GM21723 (cell line): ENCODE data around the gene HMCN2.

Source experiments
- ATAC-seq: cut with Tn5 transposase; IDR thresholded peaks from one replicate; pipeline ENCODE4 v1.9.1; 2021; ENCODE audit warnings: mild to moderate bottlenecking, moderate library complexity; ENCODE audit not compliant: unreplicated experiment

The HMCN2 gene

DNA sequence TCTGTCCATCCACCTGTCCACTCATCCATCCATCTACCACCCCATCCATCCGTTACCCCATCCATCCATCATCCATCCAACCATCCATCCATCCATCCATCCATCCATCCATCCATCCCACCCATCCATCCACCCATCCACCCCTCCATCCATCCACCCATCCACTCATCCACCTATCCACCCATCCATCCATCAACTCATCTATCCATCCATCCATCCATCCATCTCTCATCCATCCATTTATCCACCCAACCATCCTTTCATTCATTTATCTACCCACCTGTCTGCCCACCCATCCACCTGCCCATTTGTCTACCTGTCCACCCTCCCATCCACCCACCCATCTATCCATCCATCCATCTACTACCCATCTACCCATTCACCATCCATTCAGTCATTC, 95.1 kb downstream of the HMCN2 start:
- no peak for ATAC-seq

DNA sequence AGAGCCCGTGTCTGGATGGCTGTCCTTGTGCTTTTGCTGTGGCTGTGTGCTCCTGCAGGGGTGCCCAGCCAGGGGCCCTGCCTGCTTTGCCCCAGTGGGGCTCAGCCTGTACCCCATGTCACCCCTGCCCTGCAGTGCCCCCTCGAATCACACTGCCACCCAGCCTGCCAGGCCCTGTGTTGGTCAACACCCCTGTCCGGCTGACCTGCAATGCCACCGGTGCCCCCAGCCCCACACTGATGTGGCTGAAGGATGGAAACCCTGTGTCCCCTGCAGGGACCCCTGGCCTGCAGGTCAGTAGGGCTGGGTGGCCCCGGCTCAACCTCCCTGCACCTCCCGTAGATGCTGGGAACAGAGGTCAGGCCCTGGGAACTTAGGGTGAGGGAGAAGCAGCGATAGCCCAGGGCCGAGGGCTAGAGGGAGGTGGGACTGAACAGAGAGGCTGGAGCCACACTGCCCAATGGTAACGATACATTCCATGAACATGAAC, 96.4 kb downstream of the HMCN2 start:
- no peak for ATAC-seq

DNA sequence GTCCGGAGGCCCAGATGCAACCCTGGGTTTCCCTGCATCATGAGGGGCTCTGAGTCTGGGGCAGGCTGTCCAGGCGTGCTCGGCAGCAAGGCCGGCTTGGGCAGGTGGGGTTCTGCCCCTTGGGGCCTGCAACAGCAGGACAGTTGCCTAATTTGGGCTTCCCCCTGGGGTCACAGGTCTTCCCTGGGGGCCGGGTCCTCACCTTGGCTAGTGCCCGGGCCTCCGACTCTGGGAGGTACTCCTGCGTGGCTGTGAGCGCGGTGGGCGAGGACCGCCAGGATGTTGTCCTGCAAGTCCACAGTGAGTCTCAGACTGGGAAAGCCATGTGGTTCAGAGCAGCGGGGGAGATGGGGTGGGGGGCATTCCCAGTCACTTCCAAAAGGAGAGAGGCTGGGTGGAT, 97.1 kb downstream of the HMCN2 start:
- no peak for ATAC-seq

DNA sequence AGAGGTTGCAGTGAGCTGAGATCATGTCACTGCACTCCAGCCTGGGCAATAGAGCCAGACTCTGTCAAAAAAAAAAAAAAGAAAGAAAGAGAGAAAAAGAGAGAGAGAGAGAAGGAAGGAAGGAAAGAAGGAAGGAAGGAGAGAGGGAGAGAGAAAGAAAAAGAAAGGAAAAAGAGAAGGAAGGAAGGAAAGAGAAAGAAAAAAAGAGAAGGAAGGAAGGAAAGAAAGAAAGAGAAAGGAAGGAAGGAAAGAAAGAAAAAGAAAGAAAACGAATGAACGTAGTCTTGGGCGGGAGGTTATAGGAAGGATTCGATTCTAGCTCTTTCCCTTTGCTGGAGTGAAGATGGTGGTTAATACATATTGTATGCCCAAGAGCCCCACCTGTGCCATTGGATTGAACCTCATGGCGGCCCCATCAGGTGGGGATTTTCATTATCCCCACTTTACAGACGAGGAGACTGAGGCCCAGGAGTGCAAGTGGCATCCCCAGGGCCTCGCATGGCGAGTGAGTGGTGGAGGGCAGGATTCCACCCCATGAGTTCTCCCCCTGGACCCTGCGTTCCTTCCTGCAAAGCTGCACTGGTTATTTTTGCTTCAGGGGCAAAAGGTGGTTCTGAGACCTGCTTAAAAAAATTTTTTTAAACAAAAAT, 98.3 kb downstream of the HMCN2 start:
- no peak for ATAC-seq

DNA sequence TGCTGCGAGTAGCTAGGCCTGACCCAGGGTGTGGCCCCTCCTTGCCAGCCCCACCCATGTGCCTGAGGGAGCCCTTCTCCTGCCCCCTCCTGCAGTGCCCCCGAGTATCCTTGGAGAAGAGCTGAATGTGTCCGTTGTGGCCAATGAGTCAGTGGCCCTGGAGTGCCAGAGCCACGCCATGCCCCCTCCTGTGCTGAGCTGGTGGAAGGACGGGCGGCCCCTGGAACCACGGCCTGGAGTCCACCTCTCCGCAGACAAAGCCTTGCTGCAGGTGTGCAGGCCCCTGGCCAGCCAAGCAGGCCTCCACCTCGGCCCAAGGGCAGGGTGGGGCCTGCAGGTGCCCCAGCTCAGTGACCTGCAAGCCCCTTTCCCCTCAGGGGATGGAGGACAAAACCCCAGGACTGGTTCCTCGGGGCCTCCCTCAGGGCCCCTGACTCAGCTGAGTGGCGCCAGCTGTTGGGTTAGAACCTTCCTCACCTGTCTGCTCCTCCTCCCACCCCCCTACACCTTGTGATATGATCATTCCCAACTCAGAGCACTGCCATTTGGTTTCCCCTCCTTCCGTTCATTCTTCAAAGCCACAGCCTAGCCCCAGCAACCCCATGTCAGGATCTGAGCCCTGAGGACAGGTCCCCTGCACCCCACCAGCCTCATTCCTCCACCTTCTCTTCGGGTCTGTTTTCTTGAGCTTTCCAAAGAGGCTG, 99.2 kb downstream of the HMCN2 start:
- no peak for ATAC-seq

DNA sequence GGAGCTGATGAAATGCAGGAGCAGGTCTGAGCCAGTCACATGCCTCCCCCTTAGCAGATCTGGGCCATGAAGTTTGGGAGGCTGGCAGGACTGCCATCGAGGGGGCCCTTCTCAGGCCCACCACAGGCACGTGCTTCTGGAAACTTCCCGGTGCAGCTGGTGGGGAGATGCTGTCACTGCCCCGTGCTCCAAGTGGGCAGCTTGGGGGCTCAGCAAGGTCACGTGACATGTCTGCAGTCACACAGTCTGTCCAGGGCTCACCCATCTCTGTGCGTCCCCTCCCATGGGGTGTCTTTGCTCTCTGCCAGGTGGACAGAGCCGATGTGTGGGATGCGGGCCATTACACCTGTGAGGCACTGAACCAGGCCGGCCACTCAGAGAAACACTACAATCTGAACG, 99.8 kb downstream of the HMCN2 start:
- ATAC-seq: no peak

DNA sequence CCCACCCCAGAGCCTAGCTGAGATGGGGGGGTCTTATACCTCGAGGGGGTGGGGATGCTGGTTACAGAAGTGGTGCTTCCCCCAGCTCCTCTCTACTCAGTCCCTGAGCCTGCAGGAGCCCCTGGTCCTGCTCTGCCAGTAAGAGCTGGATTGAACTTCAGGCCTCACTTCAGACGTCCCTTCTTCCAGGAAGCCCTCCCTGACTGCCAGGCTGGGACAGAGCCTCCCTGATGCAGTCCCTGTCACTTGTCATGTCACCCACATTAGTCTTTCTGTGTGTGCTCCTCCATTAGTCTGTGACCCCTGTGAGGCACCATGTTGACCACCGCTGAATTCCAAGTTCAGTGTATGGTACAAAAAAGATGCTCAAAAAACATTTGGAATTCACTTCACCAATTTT, 100.5 kb downstream of the HMCN2 start:
- no peak for ATAC-seq

DNA sequence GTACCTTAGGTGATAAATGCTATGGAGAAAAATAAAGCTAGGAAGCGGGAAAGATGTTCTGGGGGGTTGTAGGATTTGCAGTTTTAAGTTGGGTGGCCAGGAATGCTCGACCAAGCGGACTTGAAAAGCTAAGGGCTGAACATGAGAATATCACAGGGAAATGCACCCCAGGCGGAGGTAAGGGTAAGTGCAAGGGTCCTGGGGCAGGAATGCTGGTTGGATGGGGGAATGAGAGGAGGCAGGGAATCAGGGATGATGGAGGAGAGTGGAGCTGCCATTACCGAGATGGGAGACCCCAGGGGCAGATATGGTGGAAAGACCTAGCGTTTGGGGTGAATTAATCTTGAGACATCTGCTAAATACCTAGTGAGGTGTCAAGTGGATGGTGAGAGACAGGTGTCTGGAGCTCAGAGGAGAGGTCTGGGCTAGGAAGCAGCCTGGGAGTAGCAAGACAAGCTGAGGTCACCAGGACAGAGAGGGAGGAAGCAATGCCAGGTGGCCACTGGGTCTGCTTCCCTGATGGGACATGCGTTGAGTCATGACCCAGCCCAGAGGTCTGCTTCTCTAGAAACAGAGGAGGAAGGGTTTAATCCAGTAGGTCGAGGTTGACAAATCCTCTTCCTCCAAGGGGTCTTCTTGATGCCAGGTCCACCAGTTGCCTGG, 101.5 kb downstream of the HMCN2 start:
- no peak for ATAC-seq

DNA sequence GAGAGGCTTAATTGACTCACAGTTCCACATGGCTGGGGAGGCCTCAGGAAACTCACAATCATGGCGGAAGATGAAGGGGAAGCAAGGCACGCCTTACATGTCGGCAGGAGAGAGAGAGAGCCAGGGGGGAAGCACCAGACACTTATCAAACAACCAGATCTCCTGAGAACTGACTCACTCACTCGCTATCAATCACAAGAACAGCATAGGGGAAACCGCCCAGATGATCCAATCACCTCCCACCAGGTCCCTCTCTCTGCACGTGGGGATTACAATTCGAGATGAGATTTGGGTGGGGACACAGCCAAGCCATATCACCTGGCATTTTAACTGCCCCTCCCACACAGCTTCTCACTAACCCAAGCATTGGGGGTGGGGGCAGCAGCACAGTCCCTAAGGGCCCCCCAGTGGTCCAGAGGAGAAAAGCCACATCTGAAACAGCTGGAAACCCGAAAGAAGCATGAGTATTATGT, 103.1 kb downstream of the HMCN2 start:
- no peak for ATAC-seq

DNA sequence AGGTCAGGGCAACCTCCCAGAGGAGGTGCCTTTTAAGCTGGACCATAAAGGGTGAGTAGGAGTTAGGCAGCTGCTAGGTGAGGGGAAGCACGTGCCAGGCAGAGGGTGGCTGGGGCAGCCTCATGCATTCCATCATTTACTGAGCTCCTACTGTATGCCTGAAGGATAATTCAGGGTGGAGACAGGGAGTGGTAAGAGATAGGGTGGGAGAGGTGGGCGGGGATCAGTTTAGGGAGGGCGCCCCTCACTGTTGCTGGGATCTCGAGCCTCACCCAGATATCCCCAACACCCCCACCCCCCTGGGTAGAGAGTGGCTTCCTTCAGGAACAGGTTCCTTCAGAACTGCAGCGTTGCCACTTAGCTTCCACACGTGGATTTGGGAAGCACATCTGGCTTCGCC, 104.7 kb downstream of the HMCN2 start:
- no peak for ATAC-seq

DNA sequence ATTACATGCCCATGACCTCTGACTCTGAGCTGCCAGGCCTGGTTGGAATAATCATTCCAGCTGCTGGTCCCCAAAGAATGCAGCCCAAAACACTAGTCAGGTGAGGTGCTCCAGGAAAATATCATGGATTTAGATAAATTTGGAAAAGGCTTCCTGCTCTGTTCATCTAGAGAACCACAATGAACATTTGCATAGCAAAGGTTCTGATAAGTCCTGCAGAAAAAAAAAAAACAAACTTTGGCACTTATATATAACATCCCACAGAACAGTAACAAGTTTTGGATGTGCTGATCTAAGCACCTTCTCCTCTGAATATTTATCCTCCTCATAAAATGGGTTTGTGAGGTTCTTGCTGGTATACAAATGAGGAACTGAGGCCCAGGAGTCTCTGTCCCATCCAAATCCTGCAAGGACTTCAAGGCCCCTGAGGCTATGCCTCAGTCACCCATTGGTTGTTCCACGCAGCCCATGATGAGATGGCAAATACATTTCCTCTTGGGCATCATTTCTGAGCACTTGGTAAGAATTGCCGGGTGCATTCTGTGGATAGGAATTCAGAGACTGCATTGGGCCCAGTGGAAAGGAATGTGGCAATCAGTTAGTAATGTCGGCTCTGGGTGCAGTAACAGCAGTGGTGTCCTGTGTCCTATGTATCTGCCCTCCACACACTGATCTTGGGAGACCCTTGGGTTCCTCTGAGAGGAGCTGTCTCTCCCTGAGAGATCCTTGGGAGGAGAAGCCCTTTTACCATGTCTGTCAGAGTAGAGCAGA, 105.8 kb downstream of the HMCN2 start:
- no peak for ATAC-seq

DNA sequence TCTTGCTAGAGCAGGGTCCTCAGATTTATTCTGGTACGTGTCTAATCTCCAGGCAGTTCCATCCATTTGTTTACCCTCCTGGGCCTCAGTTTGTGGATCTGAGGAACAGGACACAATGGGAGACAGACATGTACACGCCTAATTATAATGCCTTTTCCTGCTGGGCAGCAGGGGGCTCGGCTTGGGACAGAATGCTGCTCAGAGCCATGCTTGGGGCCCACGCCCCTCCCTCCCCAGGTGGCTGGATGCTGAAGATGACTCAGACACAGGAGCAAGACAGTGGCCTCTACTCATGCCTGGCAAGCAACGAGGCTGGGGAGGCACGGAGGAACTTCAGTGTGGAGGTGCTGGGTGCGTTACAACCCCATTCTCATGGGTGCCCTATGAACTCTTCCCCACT, 106.5 kb downstream of the HMCN2 start:
- ATAC-seq: no peak

DNA sequence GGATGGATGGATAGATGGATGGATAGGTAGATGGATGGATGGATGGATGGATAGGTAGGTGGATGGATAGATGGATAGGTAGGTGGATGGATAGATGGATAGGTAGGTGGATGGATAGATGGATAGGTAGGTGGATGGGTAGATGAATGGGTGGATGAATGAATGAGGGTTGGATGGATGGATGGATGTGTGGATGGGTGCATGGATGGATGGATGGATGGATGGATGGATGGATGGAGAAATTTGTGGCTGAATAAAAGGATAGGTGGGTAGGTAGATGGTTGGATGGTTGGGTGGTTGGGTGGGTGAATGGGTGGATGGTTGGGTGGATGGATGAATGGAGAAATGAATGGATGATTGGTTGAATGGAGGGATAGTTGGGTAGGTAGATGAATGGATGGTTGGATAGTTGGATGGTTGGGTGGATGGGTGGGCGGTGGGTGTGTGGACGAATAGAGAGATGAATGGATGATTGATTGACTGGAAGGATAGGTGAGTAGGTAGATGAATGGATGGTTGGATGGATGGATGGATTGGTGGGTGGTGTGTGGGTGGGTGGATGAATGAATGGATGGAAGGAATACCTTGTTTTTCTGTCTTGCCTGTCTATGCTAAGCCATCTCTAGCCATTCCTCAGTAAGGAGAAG, 108.2 kb downstream of the HMCN2 start:
- no peak for ATAC-seq

DNA sequence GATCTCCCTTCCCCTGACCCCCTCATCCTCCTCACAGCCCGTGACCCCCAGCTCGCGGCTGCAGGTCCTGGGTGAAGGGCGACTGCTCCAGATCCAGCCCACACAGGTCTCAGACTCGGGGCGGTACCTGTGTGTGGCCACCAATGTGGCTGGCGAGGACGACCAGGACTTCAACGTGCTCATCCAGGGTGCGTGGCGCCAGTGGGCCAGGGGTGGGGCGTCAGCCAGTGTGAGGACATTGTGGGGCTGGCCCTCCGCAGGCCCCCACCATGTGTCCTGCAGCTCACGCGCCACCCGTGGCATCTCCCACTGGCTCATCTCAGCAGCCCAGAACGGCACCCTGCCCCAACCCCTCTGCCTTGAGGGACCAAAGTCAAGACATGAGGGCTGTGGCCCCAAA, 112.1 kb downstream of the HMCN2 start:
- no peak for ATAC-seq

DNA sequence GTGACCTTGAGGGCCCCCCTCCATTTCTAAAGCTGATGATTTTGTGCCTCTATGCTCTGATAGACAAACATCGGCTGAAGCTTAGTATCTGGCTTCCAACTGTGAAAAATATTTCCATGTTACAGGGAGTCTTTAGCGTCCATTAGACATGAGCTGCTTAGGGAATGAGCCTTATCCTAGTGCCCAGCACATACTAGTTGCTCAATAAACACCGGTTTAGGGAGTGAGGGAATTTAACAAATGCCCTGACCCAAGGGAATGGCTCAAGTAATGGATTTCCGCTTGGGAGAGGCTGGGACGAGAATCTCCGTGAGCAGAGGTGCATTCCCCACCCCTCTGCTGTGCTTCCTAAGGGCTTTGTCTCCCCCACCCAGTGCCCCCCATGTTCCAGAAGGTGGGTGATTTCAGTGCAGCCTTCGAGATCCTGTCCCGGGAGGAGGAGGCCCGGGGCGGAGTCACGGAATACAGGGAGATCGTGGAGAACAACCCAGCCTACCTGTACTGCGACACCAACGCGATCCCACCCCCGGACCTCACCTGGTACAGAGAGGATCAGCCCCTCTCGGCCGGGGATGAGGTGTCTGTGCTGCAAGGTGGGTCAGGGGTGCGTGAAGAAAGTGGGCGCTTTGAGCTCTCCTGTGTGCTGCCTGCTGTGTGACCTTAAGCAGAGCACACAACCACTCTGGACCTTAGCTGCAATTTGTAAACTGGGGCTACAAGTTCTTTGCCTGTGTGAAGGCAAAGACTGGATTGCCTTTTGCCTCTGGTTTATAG, 113.5 kb downstream of the HMCN2 start:
- no peak for ATAC-seq

DNA sequence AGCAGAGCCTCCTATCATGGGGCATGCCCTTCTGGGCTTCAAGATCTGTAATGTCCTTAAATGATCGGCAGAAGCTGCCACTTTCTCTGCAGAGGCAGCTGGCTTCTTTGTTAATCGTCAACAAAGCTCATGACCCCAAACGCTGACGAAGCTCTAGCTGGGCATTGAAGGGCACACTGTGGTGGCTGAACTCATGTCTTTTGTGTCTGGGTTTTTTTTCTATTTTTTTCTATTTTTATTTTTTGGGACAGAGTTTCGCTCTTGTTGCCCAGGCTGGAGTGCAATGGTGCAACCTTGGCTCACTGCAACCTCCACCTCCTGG, 114.0 kb downstream of the HMCN2 start:
- ATAC-seq: no peak

DNA sequence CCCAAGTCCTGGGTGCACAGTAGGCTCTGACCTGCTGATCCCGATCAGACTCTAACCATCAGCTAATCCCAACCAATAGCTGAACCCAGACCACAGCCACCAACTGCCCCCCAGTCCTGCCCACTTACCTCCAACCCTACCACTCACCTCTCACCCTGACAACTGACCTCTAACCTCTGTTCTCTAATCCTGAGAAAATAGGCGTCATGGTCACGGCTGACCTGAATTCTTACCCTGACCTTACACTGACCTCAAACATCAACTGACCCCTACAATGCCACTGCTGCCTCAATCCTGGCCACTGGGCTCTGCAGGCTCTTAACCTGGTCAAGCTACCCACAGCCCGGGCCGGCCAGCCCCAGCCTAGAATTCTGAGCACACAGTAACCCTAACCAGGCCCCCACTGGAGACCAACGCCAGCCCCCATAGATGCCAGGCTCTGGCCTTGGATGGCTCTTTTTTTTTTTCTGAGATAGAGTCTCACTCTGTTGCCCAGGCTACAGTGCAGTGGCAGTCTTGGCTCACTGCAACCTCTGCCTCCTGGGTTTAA, 115.4 kb downstream of the HMCN2 start:
- no peak for ATAC-seq

DNA sequence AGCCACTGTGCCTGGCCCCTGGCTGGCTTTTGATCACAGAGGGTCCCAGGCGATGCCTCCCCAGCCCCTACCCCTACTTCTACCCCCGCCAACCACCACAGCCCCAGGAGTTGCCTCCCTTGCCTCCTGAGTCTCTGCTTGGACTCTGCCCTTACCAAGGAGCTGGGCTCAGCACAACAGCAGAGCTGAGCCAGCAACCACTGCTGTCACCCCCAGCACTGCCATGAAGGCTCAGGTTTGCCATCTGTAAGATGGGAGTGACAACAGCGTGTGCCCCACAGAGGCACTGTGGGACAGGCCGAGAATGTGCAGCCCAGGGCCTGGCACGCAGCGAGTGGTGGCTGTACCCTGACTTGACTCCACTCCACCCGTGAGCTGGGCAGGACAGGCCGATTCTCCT, 116.1 kb downstream of the HMCN2 start:
- ATAC-seq: no peak

DNA sequence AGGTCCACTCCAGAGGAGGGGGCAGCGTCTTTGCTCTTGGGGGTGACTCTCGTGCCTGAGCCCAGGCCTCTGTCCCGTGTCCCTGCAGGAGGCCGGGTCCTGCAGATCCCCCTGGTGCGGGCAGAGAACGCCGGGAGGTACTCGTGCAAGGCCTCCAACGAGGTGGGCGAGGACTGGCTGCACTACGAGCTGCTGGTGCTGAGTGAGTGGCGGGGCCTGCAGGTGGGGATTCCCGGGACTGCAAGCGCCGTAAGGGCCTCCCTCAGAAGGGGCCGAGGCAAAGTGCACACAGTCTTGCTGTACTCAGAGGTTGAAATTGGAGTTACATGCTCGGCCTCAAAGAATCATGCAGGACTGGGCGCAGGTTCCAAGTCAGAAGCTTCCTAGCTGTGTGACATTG, 116.5 kb downstream of the HMCN2 start:
- no peak for ATAC-seq
